H9 (cell line): Measurements from ENCODE around the gene RHOB. TPM values are rescaled to one million over a fixed set of nuclear protein-coding genes. Genes with fewer than 3 reads are reported as not detected.

Source experiments
- DNase-seq: peaks from one replicate; pipeline ENCODE4 v3.0.0-alpha.2; 2017
- H2AFZ ChIP-seq: one replicate; pipeline ENCODE4 v1.6.1; 2013; ENCODE audit warnings: mild to moderate bottlenecking, low read length, control low read depth, moderate library complexity
- H2AK5ac ChIP-seq: 2 replicates; pipeline ENCODE4 v1.6.1; 2013; ENCODE audit warnings: low read length, control low read depth, mixed read lengths; ENCODE audit not compliant: insufficient read length
- H2BK120ac ChIP-seq: one replicate; pipeline ENCODE4 v1.6.1; 2013; ENCODE audit warnings: low read depth, mild to moderate bottlenecking, low read length, control low read depth, inconsistent platforms; ENCODE audit not compliant: poor library complexity, severe bottlenecking
- H2BK12ac ChIP-seq: 2 replicates; pipeline ENCODE4 v1.6.1; 2013; ENCODE audit warnings: low read length, control low read depth, mixed read lengths, low read depth; ENCODE audit not compliant: insufficient read length
- H2BK15ac ChIP-seq: 2 replicates; pipeline ENCODE4 v1.6.1; 2013; ENCODE audit warnings: low read depth, low read length, control low read depth
- H2BK20ac ChIP-seq: one replicate; pipeline ENCODE4 v1.6.1; 2013; ENCODE audit warnings: low read depth, mild to moderate bottlenecking, low read length, control low read depth, inconsistent platforms; ENCODE audit not compliant: poor library complexity, severe bottlenecking
- H2BK5ac ChIP-seq: 2 replicates; pipeline ENCODE4 v1.6.1; 2013; ENCODE audit warnings: low read length, control low read depth, mixed read lengths; ENCODE audit not compliant: insufficient read length
- H3K14ac ChIP-seq: 2 replicates; pipeline ENCODE4 v1.6.1; 2013; ENCODE audit warnings: low read length, control low read depth; ENCODE audit not compliant: insufficient read depth
- H3K18ac ChIP-seq: 2 replicates; pipeline ENCODE4 v1.6.1; 2013; ENCODE audit warnings: low read depth, mild to moderate bottlenecking, mixed read lengths, low read length, control low read depth; ENCODE audit not compliant: insufficient read length
- H3K23ac ChIP-seq: 2 replicates; pipeline ENCODE4 v1.6.1; 2013; ENCODE audit warnings: low read length, control low read depth, mixed read lengths, low read depth; ENCODE audit not compliant: insufficient read length
- H3K23me2 ChIP-seq: 2 replicates; pipeline ENCODE4 v1.6.1; 2013; ENCODE audit warnings: low read depth, mild to moderate bottlenecking, mixed read lengths, low read length, control low read depth; ENCODE audit not compliant: insufficient read length, poor library complexity, severe bottlenecking
- H3K27ac ChIP-seq: 2 replicates; pipeline ENCODE4 v1.5.1; 2013; ENCODE audit warnings: low read length, control low read depth, mixed read lengths, low read depth; ENCODE audit not compliant: insufficient read length
- H3K27me3 ChIP-seq: 2 replicates; pipeline ENCODE4 v1.6.1; 2013; ENCODE audit warnings: low read length, control low read depth, inconsistent platforms; ENCODE audit not compliant: insufficient read depth
- H3K4ac ChIP-seq: 2 replicates; pipeline ENCODE4 v1.6.1; 2013; ENCODE audit warnings: low read depth, mild to moderate bottlenecking, control low read depth, inconsistent platforms, low read length, moderate library complexity
- H3K4me1 ChIP-seq: 2 replicates; pipeline ENCODE4 v1.6.1; 2013; ENCODE audit warnings: low read length, control low read depth, inconsistent platforms; ENCODE audit not compliant: insufficient read depth
- H3K4me2 ChIP-seq: 2 replicates; pipeline ENCODE4 v1.6.1; 2013; ENCODE audit warnings: low read length, control low read depth, mixed read lengths; ENCODE audit not compliant: insufficient read length, insufficient read depth
- H3K56ac ChIP-seq: 2 replicates; pipeline ENCODE4 v1.6.1; 2013; ENCODE audit warnings: low read depth, mild to moderate bottlenecking, mixed read lengths, low read length, control low read depth; ENCODE audit not compliant: insufficient read length
- H3K79me1 ChIP-seq: 2 replicates; pipeline ENCODE4 v1.6.1; 2013; ENCODE audit warnings: low read depth, mild to moderate bottlenecking, moderate library complexity, low read length, control low read depth, inconsistent platforms; ENCODE audit not compliant: insufficient read depth, poor library complexity, severe bottlenecking
- H3K79me2 ChIP-seq: 2 replicates; pipeline ENCODE4 v1.6.1; 2013; ENCODE audit warnings: low read length, control low read depth, inconsistent platforms; ENCODE audit not compliant: insufficient read depth
- H3K9ac ChIP-seq: 2 replicates; pipeline ENCODE4 v1.6.1; 2013; ENCODE audit warnings: low read length, control low read depth, mixed read lengths; ENCODE audit not compliant: insufficient read length; ENCODE audit errors: extremely low read depth
- H3K9me3 ChIP-seq: one replicate; pipeline ENCODE4 v1.6.1; 2013; ENCODE audit warnings: low read depth, low read length, inconsistent platforms; ENCODE audit not compliant: control insufficient read depth
- H3T11ph ChIP-seq: one replicate; pipeline ENCODE4 v1.6.1; 2013; ENCODE audit warnings: mild to moderate bottlenecking, low read length, control low read depth, inconsistent platforms
- H4K20me1 ChIP-seq: one replicate; pipeline ENCODE4 v1.6.1; 2013; ENCODE audit not compliant: control insufficient read depth, insufficient read length, insufficient read depth
- H4K5ac ChIP-seq: 2 replicates; pipeline ENCODE4 v1.6.1; 2013; ENCODE audit warnings: low read depth, mild to moderate bottlenecking, mixed read lengths, low read length, control low read depth; ENCODE audit not compliant: insufficient read length
- H4K8ac ChIP-seq: replicated peaks from 2 replicates; pipeline ENCODE4 v1.6.1; 2013; ENCODE audit warnings: low read length, control low read depth, mixed read lengths, low read depth; ENCODE audit not compliant: insufficient read length
- H4K91ac ChIP-seq: 2 replicates; pipeline ENCODE4 v1.6.1; 2013; ENCODE audit warnings: low read depth, mild to moderate bottlenecking, moderate library complexity, mixed read lengths, low read length, control low read depth; ENCODE audit not compliant: insufficient read length
- H3K27ac Mint-ChIP-seq, 3 experiments: 2 replicates in 2 of 3; 3 replicates in 1 of 3; pipeline ENCODE4 v1.8.0; 2020 to 2021; ENCODE audit warnings: mixed read lengths in 3 of 3, mild to moderate bottlenecking in 1 of 3, moderate library complexity in 1 of 3
- H3K27me3 Mint-ChIP-seq: 2 replicates; pipeline ENCODE4 v1.8.0; 2021; ENCODE audit warnings: low read depth, mild to moderate bottlenecking, moderate library complexity, mixed read lengths
- H3K36me3 Mint-ChIP-seq, 3 experiments: 2 replicates in 2 of 3; 3 replicates in 1 of 3; pipeline ENCODE4 v1.8.0; 2020 to 2021; ENCODE audit warnings: low read depth in 3 of 3, mixed read lengths in 3 of 3; ENCODE audit not compliant: insufficient read depth in 1 of 3
- H3K4me1 Mint-ChIP-seq, 2 experiments: 2 replicates each; pipeline ENCODE4 v1.8.0; 2020; ENCODE audit warnings: mixed read lengths in 2 of 2
- H3K4me3 Mint-ChIP-seq, 2 experiments: 2 replicates in 1 of 2; 3 replicates in 1 of 2; pipeline ENCODE4 v1.8.0; 2020 to 2021; ENCODE audit warnings: mild to moderate bottlenecking in 2 of 2, mixed read lengths in 2 of 2, moderate library complexity in 1 of 2
- H3K9me3 Mint-ChIP-seq, 2 experiments: 2 replicates in 1 of 2; 3 replicates in 1 of 2; pipeline ENCODE4 v1.8.0; 2020; ENCODE audit warnings: mild to moderate bottlenecking in 2 of 2, mixed read lengths in 2 of 2, moderate library complexity in 1 of 2
- WGBS: extraction: QIAGEN DNeasy Blood & Tissue Kit; methylation state at CpG from one replicate; pipeline ENCODE4 v1.1.7; 2013; ENCODE audit warnings: missing lambda C conversion rate, low lambda C conversion rate, mixed read lengths; ENCODE audit not compliant: insufficient read length; ENCODE audit errors: extremely low coverage; 5-methylcytosine and 5-hydroxymethylcytosine counted together
- total RNA-seq: library from RNA; stranded (reverse); gene quantifications from 2 replicates; pipeline ENCODE4 v1.2.1, GENCODE V29; 2021
- TF ChIP-seq, protein P1 (sequence below): fragments of 200-600 bp; sonication (generic); conservative IDR thresholded peaks from 3 replicates; pipeline ENCODE4 v1.8.0; 2021; ENCODE audit warnings: antibody characterized with exemption, mild to moderate bottlenecking

The RHOB gene
- total RNA-seq, 1 experiment from 2014 or later = 10.3 TPM

GRCh38 chr2:20401489-20401835 is 45.4 kb upstream of the RHOB start:
- Histone ChIP-seq H3K4me1 (no peaks in the 10 kb centered on the region), H3K14ac (no peak overlapping the region), H2AFZ (no peak overlapping the region), H3K23ac (no peak overlapping the region), H3K9me3 (no peaks in the 10 kb centered on the region), H3K56ac (no peak overlapping the region), H4K91ac (no peak overlapping the region), H3K9ac (no peak overlapping the region), H3T11ph (no peak overlapping the region), H3K4me2 (no peak overlapping the region), H2BK20ac (no peak overlapping the region), H3K4ac (no peak overlapping the region), H4K5ac (no peak overlapping the region), H3K18ac (no peak overlapping the region), H2BK120ac (no peak overlapping the region), H3K79me1 (no peaks in the 10 kb centered on the region), H3K79me2 (no peaks in the 10 kb centered on the region), H4K20me1 (no peaks in the 10 kb centered on the region), H2AK5ac (no peak overlapping the region), H2BK12ac (no peak overlapping the region), H3K27ac (no peak overlapping the region), H3K27me3 (no peaks in the 10 kb centered on the region), H4K8ac (no peak overlapping the region), H2BK15ac (no peak overlapping the region), H3K23me2 (no peaks in the 10 kb centered on the region), H2BK5ac (no peak overlapping the region)
- Mint-ChIP-seq H3K27ac (no peak overlapping the region), H3K36me3 (no peaks in the 10 kb centered on the region), H3K4me3 (no peak overlapping the region), H3K4me1 (no peaks in the 10 kb centered on the region), H3K9me3 (no peaks in the 10 kb centered on the region), H3K27me3 (peaks cover 14% of the 10 kb centered on the region)
- no peak for DNase-seq
- WGBS = no CpG with 5 or more reads among the region's 6 CpGs
- TF ChIP-seq, protein P1, sequence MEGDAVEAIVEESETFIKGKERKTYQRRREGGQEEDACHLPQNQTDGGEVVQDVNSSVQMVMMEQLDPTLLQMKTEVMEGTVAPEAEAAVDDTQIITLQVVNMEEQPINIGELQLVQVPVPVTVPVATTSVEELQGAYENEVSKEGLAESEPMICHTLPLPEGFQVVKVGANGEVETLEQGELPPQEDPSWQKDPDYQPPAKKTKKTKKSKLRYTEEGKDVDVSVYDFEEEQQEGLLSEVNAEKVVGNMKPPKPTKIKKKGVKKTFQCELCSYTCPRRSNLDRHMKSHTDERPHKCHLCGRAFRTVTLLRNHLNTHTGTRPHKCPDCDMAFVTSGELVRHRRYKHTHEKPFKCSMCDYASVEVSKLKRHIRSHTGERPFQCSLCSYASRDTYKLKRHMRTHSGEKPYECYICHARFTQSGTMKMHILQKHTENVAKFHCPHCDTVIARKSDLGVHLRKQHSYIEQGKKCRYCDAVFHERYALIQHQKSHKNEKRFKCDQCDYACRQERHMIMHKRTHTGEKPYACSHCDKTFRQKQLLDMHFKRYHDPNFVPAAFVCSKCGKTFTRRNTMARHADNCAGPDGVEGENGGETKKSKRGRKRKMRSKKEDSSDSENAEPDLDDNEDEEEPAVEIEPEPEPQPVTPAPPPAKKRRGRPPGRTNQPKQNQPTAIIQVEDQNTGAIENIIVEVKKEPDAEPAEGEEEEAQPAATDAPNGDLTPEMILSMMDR = no peak
